Fibroblast of lung (primary cell): ENCODE measurements around the gene CNOT2. TPM values are rescaled to one million over a fixed set of nuclear protein-coding genes. Genes with fewer than 3 reads are reported as not detected.

ENCODE experiments used
- DNase-seq, 2 donors: peaks; one replicate each; pipeline versions ENCODE4 v3.0.0 to v3.0.0-alpha.2; 2010; ENCODE audit warnings: low read depth in 2 of 2
- H2AFZ ChIP-seq: 2 replicates; pipeline ENCODE4 v1.5.1; 2012; ENCODE audit warnings: low read length, control low read depth, inconsistent platforms
- H3K27ac ChIP-seq: 2 replicates; pipeline ENCODE4 v1.5.1; 2011; ENCODE audit warnings: low read length, control low read depth; ENCODE audit not compliant: insufficient read depth
- H3K27me3 ChIP-seq: 2 replicates; pipeline ENCODE4 v1.5.1; 2011; ENCODE audit warnings: mild to moderate bottlenecking, low read length; ENCODE audit not compliant: control insufficient read depth, insufficient read depth
- H3K36me3 ChIP-seq: 2 replicates; pipeline ENCODE4 v1.5.1; 2011; ENCODE audit warnings: low read length; ENCODE audit not compliant: control insufficient read depth, insufficient read depth
- H3K4me1 ChIP-seq: 2 replicates; pipeline ENCODE4 v1.5.1; 2011; ENCODE audit warnings: low read length; ENCODE audit not compliant: control insufficient read depth, insufficient read depth; ENCODE audit errors: extremely low read depth
- H3K4me2 ChIP-seq: 2 replicates; pipeline ENCODE4 v1.5.1; 2011; ENCODE audit warnings: low read length, control low read depth; ENCODE audit not compliant: insufficient read depth; ENCODE audit errors: extremely low read depth
- H3K4me3 ChIP-seq, 4 experiments: fragments of 200-600 bp in 1 of 4; sonication (generic) in 1 of 4; replicated peaks in 1 of 4; 2 replicates each; pipeline ENCODE4 v1.5.1; 2011 to 2016; ENCODE audit warnings: low read length in 4 of 4, low read depth in 3 of 4, mild to moderate bottlenecking in 3 of 4, control low read depth in 2 of 4, inconsistent platforms in 1 of 4, mixed read lengths in 1 of 4; ENCODE audit not compliant: insufficient read depth in 1 of 4; ENCODE audit errors: control extremely low read depth in 1 of 4
- H3K79me2 ChIP-seq: 2 replicates; pipeline ENCODE4 v1.5.1; 2012; ENCODE audit warnings: mild to moderate bottlenecking, low read length, inconsistent platforms; ENCODE audit not compliant: control insufficient read depth, insufficient read depth
- H3K9ac ChIP-seq: 2 replicates; pipeline ENCODE4 v1.5.1; 2011; ENCODE audit warnings: mild to moderate bottlenecking, low read length, control low read depth; ENCODE audit not compliant: insufficient read depth
- H3K9me3 ChIP-seq: 2 replicates; pipeline ENCODE4 v1.5.1; 2012; ENCODE audit warnings: low read depth, low read length; ENCODE audit not compliant: control insufficient read depth, insufficient read depth
- H4K20me1 ChIP-seq: 2 replicates; pipeline ENCODE4 v1.5.1; 2011; ENCODE audit warnings: low read length; ENCODE audit not compliant: control insufficient read depth, insufficient read depth; ENCODE audit errors: extremely low read depth
- CTCF ChIP-seq, 2 donors: IDR thresholded peaks in 1 of 2; conservative IDR thresholded peaks in 1 of 2; 1 replicate in 1 of 2; 2 replicates in 1 of 2; pipeline ENCODE4 v1.5.1; 2011 to 2012; ENCODE audit warnings: low read length in 2 of 2, control low read depth in 1 of 2, inconsistent platforms in 1 of 2, low read depth in 1 of 2, mild to moderate bottlenecking in 1 of 2
- EZH2 ChIP-seq: IDR thresholded peaks from 2 replicates; pipeline ENCODE4 v1.5.1; 2012; ENCODE audit warnings: low read length, control low read depth, mild to moderate bottlenecking; ENCODE audit errors: missing control alignments
- polyA plus RNA-seq, 2 donors: library from polyadenylated mRNA; depleted of rRNA in 1 of 2; stranded (reverse) in 1 of 2; unstranded in 1 of 2; fragments of >200 nt; gene quantifications; 2 replicates each; pipeline ENCODE4 v1.2.1, GENCODE V29; 2011 to 2012; ENCODE audit warnings: missing spikeins in 1 of 2
- total RNA-seq: library from RNA; depleted of rRNA; stranded (reverse); fragments of >200 nt; gene quantifications from 2 replicates; pipeline ENCODE4 v1.2.1, GENCODE V29; 2014

The CNOT2 gene
- total and polyA plus RNA-seq, 2 donors (not counting 1 experiment from before 2014, with no cell fraction given) = 95.2 to 116 TPM

DNA sequence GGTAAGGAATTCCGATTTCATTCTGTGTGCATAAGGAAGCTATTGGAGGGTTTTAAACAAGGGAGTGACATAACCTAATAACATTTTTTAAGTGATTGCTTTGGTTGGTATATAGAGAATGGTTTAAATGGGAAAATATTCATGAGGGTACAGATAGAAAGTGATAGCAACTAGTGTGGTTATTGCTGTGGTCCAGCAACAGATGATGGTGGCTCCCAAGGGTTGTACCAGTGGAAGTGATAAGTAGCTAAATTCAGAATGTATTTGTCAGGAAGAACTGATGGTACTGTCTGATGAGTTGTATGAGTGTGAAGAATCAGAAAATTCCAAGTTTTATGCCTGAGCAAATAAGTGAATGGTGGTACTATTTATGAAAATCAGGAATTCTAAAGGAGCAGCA lies 2.6 kb upstream of the CNOT2 start:
- Histone ChIP-seq H3K36me3 (peaks cover 4% of the 10 kb centered on the region), H3K27me3 (no peaks in the 10 kb centered on the region), H3K9ac (no peak overlapping the region), H4K20me1 (no peaks in the 10 kb centered on the region), H2AFZ (no peak overlapping the region), H3K4me2 (no peak overlapping the region), H3K4me3 (no peak overlapping the region), H3K9me3 (no peaks in the 10 kb centered on the region), H3K27ac (no peak overlapping the region), H3K4me1 (peaks cover 4% of the 10 kb centered on the region), H3K79me2 (peaks cover 23% of the 10 kb centered on the region)
- TF ChIP-seq CTCF (conservative IDR thresholded peaks at IDR 0.05 in 1 of 2, IDR thresholded peaks at IDR 0.05 in 1 of 2; ENCODE audit: low read depth in 1 of 2, low read length in 2 of 2) (no peak), EZH2 (no peak)
- DNase-seq = no peak

DNA sequence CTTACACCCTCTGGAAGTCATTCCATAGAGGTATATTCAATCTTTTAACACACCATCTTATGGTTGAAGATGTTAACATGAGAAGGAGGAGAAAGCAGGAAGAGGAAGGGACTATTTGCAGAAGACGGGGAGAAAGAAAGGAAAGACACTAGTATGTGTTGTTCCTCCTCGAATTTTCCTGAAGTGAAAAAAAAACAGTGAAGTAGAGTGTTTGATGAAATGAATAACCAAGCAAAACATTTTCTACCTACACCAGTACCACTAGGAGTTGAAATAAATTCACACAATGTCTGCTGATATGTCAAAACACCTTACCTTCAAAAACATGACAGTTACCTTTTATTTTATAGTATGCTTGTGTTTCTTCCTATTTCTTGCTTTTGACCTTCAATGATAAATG lies 1.4 kb upstream of the CNOT2 start:
- Histone ChIP-seq H3K79me2 (peaks cover 33% of the 10 kb centered on the region), H3K4me1 (peaks cover 8% of the 10 kb centered on the region), H4K20me1 (peaks cover 3% of the 10 kb centered on the region), H3K9me3 (no peaks in the 10 kb centered on the region), H3K4me2 (peak overlapping the region; percentile 97), H2AFZ (no peak overlapping the region), H3K4me3 (peak overlapping the region; percentile 90 to 97 (median 96)), H3K27ac (peak overlapping the region; percentile 100), H3K27me3 (no peaks in the 10 kb centered on the region), H3K36me3 (peaks cover 4% of the 10 kb centered on the region), H3K9ac (peak overlapping the region; percentile 100)
- no peak for DNase-seq
- TF ChIP-seq CTCF (conservative IDR thresholded peaks at IDR 0.05 in 1 of 2, IDR thresholded peaks at IDR 0.05 in 1 of 2; ENCODE audit: low read depth in 1 of 2, low read length in 2 of 2) (no peak), EZH2 (no peak)

DNA sequence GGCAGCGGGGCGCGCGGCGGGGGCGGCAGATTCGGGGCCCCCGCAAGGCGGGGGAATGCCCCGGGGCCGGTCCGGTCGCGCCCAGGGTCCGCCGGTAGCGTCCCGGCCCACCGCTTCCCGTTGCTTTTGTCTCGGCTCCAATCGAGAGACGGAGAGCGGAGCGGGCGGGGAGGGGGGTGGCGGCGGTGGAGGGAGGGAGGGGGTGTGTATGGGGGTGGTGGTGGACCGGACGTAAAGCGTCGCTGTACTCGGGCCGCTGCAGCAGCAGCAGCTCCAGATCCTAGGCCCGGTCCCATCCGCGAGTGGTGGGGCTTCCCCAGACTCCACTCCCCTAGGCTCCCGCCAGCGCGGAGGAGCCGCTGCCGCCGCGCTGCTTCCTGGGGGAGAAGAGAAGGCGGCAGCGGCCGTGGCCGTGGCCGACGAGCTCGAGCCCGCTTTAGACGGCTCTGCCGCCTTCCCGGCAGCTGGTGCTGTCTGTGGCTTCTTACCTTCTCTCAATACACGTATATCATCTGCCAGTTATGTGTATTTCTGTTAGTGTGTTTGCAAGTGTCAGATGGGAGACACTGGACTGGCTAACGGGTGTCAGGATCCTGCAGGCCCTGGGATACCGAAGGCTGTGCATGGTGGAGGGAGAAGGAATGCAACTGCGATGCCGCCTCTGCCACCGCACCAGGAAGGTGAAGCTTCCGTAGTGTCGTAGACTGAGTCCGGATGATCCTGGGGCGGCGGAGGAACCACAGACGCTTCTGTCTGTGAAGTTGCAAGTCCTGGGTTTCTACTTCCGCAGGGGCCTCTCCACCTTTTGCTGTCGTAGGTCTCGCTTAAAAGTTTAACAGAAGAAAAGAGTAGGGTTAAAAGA lies 508 bp downstream of the CNOT2 start:
- no peaks in the 10 kb centered on the region for H3K27me3 ChIP-seq
- H3K36me3 ChIP-seq = peaks cover 4% of the 10 kb centered on the region
- peaks cover 52% of the 10 kb centered on the region for H3K79me2 ChIP-seq
- H3K27ac ChIP-seq = peak overlapping the region; percentile 100
- no peak for TF ChIP-seq CTCF (conservative IDR thresholded peaks at IDR 0.05 in 1 of 2, IDR thresholded peaks at IDR 0.05 in 1 of 2; ENCODE audit: low read depth in 1 of 2, low read length in 2 of 2)
- TF ChIP-seq EZH2 = no peak
- DNase-seq = peak; percentile 67 to 68
- no peaks in the 10 kb centered on the region for H3K9me3 ChIP-seq
- H3K4me3 ChIP-seq = peak overlapping the region; percentile 90 to 97 (median 96)
- peak overlapping the region; percentile 100 for H3K9ac ChIP-seq
- peak overlapping the region; percentile 98 for H3K4me2 ChIP-seq
- H2AFZ ChIP-seq = peak overlapping the region; percentile 43
- H4K20me1 ChIP-seq = peaks cover 5% of the 10 kb centered on the region
- peaks cover 10% of the 10 kb centered on the region for H3K4me1 ChIP-seq
